Activated T-helper 9 cell treated with anti-CD3 and anti-CD28 coated beads, Interleukin-2, amount 50 U/mL, for 16 hours (primary cell): Measurements from ENCODE around the gene PRELP.
"Not testable (repeated sequence)": the region's sequence is repeated elsewhere in the genome, so short reads cannot be mapped to it uniquely, and the experiment has no call there.

Experiments used
- DNase-seq: peaks from one replicate; pipeline ENCODE4 v3.0.0-alpha.2; 2020; ENCODE audit warnings: low read depth

Gene PRELP

GRCh38 chr1:203454986-203455471 is 20.6 kb upstream of the PRELP start:
- no peak for DNase-seq

DNA sequence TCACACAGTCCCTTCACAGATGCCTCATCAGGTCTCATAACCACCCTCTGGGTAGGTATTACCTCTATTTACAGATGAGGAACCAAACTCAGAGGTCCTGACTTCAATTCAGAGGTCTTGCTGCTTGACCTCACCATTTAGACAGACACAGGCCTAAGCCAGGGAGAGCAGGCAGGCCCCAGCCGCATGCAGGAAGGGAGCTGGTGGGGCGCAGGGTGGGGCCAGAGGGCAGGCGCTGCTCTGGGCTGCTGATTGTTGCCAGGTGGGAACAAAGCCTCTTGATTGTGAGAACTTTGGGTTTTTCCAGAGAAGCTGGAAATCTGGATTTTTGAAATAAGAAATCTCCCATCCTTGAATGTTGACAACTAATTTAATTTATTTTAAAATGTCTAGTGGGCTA is 19.9 kb upstream of the PRELP start:
- no peak for DNase-seq

GRCh38 chr1:203456577-203456976 is 19.0 kb upstream of the PRELP start:
- DNase-seq = no peak

DNA sequence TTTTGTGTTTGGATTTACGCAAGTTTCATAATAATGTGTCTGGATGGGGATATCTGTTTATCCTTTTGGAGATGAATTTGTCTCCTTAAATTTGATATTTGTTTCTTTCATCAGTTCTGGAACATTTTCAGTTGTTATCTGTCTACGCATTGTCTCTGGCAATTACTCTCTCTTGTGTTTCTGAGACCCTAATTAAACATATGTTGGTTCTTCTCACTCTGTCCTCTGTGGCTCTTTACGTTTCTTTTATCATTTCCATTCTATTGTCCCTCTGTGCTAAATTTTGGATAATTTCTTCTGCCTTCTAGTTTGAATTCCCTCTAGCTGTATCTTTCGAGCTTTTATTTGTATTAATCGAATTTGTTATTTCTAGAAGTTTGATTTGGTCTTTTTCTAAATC is 17.5 kb upstream of the PRELP start:
- no peak for DNase-seq

- no peak for DNase-seq
Measured at GRCh38 chr1:203459671-203460201, 15.9 kb upstream of the PRELP start.

- DNase-seq = no peak
Measured at GRCh38 chr1:203461717-203462116, 13.9 kb upstream of the PRELP start.

DNA sequence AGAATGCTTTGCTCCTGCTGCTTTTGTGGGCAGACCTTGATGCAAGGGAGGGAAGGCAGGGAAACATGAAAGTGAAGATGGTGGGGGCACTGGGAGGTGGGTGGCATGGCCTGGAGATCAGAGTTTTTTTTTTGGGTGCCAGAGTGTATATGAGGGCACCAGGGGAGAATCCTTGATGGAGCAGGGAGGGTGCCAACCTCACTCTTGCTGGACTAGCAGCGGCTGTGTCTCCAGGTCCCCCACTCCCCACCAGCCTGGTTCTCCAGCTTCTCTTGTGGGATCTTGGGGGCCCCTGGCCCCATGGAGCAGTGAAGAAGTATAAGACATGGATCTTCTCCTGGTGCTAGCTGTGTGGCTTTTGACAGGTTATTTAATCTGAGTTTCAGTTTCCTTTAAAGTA is 13.5 kb upstream of the PRELP start:
- no peak for DNase-seq

- DNase-seq = no peak
Measured at GRCh38 chr1:203462878-203463277, 12.7 kb upstream of the PRELP start.

DNA sequence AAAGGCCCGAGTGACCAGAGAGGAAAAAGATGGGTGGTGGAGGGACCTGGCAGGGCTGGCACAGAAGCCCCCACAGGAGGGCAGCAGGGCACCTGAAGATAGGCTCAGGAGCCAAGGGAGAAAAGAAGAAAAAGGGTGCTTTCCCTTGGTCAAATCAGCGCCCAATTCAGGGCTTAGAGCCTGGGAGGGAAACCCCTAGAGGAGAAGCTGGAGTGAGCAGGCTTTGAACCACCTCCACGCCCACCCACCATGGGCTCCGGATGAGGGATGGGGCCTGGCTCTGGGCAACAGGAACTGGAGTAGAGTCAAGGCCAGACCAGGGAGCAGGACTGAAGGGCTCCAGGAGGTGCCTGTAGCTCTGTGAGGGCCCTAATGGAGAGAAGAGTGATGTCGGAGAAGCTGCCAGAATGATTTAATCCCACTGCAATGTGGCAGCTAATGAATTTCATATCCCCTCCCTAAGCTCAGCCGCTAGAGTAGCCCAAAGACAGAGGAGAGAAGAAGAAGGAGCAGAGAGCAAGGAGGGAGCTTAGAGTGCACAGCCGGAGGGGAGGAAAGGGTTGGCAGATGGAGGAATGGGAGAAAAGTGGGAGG is 12.0 kb upstream of the PRELP start:
- no peak for DNase-seq

- DNase-seq = no peak
Measured at GRCh38 chr1:203464226-203464625, 11.4 kb upstream of the PRELP start.

GRCh38 chr1:203464743-203465142 is 10.9 kb upstream of the PRELP start:
- DNase-seq = no peak

- DNase-seq = no peak
Measured at GRCh38 chr1:203465146-203465798, 10.3 kb upstream of the PRELP start.

DNA sequence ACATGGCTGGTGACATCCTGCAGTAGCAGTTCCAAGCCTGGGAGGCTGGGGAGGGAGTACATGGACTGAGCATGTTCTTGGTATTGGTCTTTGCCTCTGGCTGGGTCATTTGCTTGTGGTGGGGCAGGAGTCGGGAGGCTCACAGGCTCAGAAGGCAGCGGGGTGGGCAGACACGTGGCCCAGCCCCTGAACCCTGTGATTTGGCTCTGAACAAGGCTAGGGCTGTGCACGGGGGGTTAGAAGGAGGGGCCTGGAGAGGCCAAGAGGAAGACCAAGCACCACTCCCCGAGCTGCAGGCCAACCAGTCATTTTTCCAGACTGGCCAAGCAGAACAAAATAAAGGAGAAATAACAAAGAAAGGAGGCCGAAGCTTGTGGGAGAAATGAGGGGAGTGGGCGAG is 9.7 kb upstream of the PRELP start:
- no peak for DNase-seq

GRCh38 chr1:203466906-203467549 is 8.6 kb upstream of the PRELP start:
- not testable (repeated sequence) for DNase-seq

GRCh38 chr1:203467550-203467921 is 8.1 kb upstream of the PRELP start:
- DNase-seq = no peak

DNA sequence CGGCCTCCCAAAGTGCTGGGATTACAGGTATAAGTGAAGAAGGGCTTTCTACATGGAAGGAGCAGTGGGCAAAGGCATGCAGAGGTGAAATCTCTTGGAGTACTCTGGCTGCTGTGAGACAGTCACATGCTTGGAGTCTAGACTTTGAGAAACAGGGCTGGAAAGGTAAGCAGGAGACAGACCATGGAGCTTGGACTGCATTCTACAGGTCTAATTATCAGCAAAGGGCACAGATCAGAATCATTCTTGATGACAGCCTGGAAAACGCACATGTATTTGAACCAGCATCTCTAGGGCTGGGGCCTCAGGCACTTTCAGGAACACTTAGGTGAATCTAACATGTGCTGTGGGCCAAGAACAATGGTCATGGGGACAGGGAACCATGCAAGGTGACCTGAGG is 7.3 kb upstream of the PRELP start:
- no peak for DNase-seq

DNA sequence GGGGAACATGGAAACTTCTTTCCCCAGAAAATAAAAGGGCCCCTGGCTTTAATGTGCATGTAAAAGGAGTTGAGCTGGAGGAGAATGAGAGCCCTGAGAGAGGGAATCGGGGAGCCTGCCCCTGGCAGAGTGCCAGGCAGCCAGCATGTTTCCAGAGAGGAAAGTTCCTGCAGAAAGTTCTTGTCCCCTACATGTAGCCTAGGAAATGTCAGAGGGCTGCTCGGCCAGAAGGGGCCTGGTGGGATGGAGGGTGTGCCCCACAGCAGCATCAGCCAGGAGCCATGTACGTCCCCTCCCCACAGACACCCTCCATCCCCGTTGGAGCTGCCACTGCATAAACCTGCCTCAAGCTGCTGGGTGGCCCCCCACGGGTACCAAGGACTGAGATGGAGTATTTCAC is 5.4 kb upstream of the PRELP start:
- DNase-seq = no peak

DNA sequence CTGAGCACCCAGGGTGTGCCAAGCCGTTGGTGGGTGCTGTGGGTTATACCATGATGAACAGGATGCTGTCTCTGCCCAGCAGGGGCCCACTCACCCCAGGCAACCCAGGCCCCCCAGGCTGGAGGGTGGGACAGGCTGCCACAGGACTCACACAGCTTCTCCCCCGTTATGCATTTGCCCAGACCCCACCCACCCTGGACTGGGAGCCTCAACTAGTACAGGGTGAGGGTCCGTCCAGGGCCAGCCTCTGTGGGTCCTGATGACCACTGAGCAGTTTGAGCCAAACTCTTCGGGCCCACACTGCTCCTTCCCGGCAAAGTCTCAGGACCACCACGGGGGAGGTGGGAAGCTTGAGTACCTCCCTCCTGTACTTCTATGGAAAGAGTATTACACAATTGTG is 3.8 kb upstream of the PRELP start:
- no peak for DNase-seq

- DNase-seq = no peak
Measured at GRCh38 chr1:203473281-203473680, 2.3 kb upstream of the PRELP start.

GRCh38 chr1:203473781-203474305 is 1.8 kb upstream of the PRELP start:
- DNase-seq = no peak

DNA sequence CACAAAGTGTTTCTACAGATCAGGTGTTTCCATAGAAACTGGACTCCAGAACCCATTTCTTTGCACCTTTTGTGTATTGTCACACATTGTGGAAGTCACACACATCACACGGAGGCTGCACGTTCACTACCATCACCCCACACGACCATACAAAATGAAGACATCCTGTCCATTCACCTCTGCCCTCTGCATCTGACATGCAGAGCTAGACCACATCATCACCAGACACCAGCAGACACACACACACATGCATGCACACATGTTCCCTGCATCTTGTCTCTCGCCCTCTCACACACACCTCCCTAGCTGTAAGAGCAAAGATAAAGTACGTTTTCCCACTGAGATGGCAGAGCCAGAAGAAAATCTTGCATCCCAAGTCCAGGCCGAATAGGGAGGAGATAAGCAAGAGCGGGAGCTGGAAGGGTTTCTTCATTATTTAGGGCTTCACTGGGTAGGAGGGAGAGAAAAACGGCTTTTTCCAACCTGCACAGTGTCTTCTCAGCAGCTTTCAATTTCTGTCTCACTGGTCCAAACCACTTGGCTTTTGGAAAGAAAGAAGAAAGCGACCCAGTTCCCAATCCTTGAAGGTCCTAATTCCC is 709 bp downstream of the PRELP start:
- DNase-seq = no peak

DNA sequence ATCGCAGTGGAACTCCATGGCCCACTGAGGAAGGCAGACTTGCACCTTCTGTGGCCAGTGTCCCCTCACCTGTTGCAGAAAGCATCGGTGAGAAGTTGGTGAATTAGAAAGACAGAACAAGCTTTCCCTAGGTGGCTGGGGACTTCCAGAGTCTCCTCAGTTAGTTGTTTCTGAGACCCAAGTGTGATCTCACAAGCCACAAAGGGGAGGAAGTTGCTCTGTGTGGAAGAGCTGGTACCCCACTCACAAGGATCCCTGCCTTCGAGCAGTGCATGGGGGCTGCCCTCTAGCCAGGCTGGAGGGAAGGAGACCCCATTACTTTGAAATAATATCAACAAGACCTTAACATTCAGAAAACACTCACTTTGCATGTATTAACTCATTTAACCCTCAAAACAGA is 2.1 kb downstream of the PRELP start:
- no peak for DNase-seq

DNA sequence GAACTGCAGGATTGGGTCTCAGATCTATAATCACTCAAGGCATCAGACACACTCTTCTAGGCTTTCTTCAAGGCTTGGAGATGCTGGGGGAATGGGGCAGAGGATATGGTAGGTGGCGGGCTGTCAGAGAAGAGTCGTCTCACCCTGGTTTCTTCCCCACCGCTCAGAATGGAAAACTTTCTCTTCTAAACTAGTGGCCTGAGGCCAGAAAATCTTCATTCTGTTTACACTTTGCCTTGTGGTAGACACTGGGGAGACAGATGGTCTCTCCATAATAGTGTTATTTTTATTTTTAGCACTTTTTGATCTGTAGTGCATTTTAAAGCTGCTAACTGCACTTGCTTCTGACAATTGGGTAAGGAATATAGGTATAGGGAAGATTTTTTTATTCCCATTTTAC is 2.6 kb downstream of the PRELP start:
- DNase-seq = no peak
